Measurements from ENCODE around the gene IGF2R.

The IGF2R gene

GRCh38 chr6:159978291-159979135 lies 9.6 kb downstream of the IGF2R start:
- DNase-seq = no peak

- peak; percentile 68 for DNase-seq
Measured at GRCh38 chr6:159979136-159979874, 10.4 kb downstream of the IGF2R start.

GRCh38 chr6:159980474-159980873 lies 11.6 kb downstream of the IGF2R start:
- DNase-seq = no peak

GRCh38 chr6:159981071-159981402 lies 12.2 kb downstream of the IGF2R start:
- DNase-seq = no peak

- DNase-seq = peak; percentile 51
Measured at GRCh38 chr6:159981403-159982245, 12.7 kb downstream of the IGF2R start.

GRCh38 chr6:159982731-159983506 lies 14.0 kb downstream of the IGF2R start:
- DNase-seq = no peak

- DNase-seq = no peak
Measured at GRCh38 chr6:159983641-159984080, 14.8 kb downstream of the IGF2R start.

- no peak for DNase-seq
Measured at GRCh38 chr6:159984268-159984786, 15.4 kb downstream of the IGF2R start.

GRCh38 chr6:159985296-159985945 lies 16.5 kb downstream of the IGF2R start:
- DNase-seq = no peak

GRCh38 chr6:159988983-159989454 lies 20.1 kb downstream of the IGF2R start:
- peak; percentile 66 for DNase-seq

- no peak for DNase-seq
Measured at GRCh38 chr6:159989492-159990480, 20.9 kb downstream of the IGF2R start.

- no peak for DNase-seq
Measured at GRCh38 chr6:159992366-159992765, 23.5 kb downstream of the IGF2R start.

GRCh38 chr6:159995405-159995804 lies 26.5 kb downstream of the IGF2R start:
- DNase-seq = no peak

- no peak for DNase-seq
Measured at GRCh38 chr6:159996087-159996622, 27.3 kb downstream of the IGF2R start.

- DNase-seq = no peak
Measured at GRCh38 chr6:159996626-159997497, 28.0 kb downstream of the IGF2R start.

- DNase-seq = no peak
Measured at GRCh38 chr6:159997498-159998101, 28.7 kb downstream of the IGF2R start.

GRCh38 chr6:159998538-159998937 lies 29.7 kb downstream of the IGF2R start:
- DNase-seq = no peak

GRCh38 chr6:159999240-159999671 lies 30.4 kb downstream of the IGF2R start:
- no peak for DNase-seq
